Activated B cell treated with CpG ODN at 0.5 μM for 24 hours (primary cell): Measurements from ENCODE around the gene MANF. TPM values are rescaled to one million over a fixed set of nuclear protein-coding genes. Genes with fewer than 3 reads are reported as not detected.

Experiments used
- ATAC-seq: fragments of 200-7000 bp; cut with Tn5 transposase; one replicate; pipeline ENCODE4 v1.10.0; 2021; ENCODE audit warnings: low read depth, mild to moderate bottlenecking, moderate library complexity
- CTCF ChIA-PET: fragments of 350-600 bp; sonication (Branson Sonifier 250); formaldehyde crosslinking; loops from one replicate; lab custom pipeline; 2021; ENCODE audit warnings: antibody characterized with exemption; lab: Charles Lee
- POLR2A ChIA-PET: fragments of 350-600 bp; sonication (Branson Sonifier 250); formaldehyde crosslinking; loops from one replicate; lab custom pipeline; 2021; ENCODE audit warnings: antibody characterized with exemption; lab: Charles Lee
- DNase-seq: peaks from one replicate; pipeline ENCODE4 v3.0.0; 2022
- H3K27ac Mint-ChIP-seq: one replicate; pipeline ENCODE4 v1.8.0; 2020; ENCODE audit warnings: mixed read lengths
- H3K27me3 Mint-ChIP-seq: one replicate; pipeline ENCODE4 v1.8.0; 2021; ENCODE audit warnings: mixed read lengths
- H3K36me3 Mint-ChIP-seq: one replicate; pipeline ENCODE4 v1.8.0; 2021; ENCODE audit warnings: low read depth, mixed read lengths
- H3K4me1 Mint-ChIP-seq: one replicate; pipeline ENCODE4 v1.8.0; 2021; ENCODE audit warnings: mixed read lengths
- H3K4me3 Mint-ChIP-seq: one replicate; pipeline ENCODE4 v1.8.0; 2020; ENCODE audit warnings: mild to moderate bottlenecking, mixed read lengths
- H3K9me3 Mint-ChIP-seq: one replicate; pipeline ENCODE4 v1.8.0; 2020; ENCODE audit warnings: mixed read lengths
- intact Hi-C: fragments of 100-400 bp; cut with micrococcal nuclease; formaldehyde crosslinking; loops from one replicate; pipeline ENCODE4 v1.15.1; 2024
- total RNA-seq: library from RNA; stranded (reverse); gene quantifications from 2 replicates; pipeline ENCODE4 v1.2.3, GENCODE V29; 2022
- TF ChIP-seq, protein P1 (sequence below): fragments of 200-600 bp; IDR thresholded peaks from one replicate; pipeline ENCODE4 v1.8.0; 2022; ENCODE audit warnings: antibody characterized with exemption, mild to moderate bottlenecking

Gene MANF
- total RNA-seq, 1 donor from 2014 or later = 64.2 TPM

GRCh38 chr3:51392355-51393133 is 7.5 kb downstream of the MANF start:
- intact Hi-C loops = no loop called here
- Mint-ChIP-seq H3K27ac (no peak overlapping the region), H3K36me3 (peaks cover 62% of the 10 kb centered on the region), H3K9me3 (no peaks in the 10 kb centered on the region), H3K27me3 (no peaks in the 10 kb centered on the region), H3K4me3 (peak overlapping the region; percentile 82), H3K4me1 (peaks cover 56% of the 10 kb centered on the region)
- ChIA-PET CTCF (interaction anchor here (1.1 kb wide), 1 partner anchor 9 kb away, joined by 3 read pairs; no protein-coding TSS in a partner anchor), POLR2A (interaction anchor here (0.6 to 2.3 kb wide), 3 partner anchors 107 to 824 kb away, joined by 3 to 9 read pairs (median 4); partner anchors contain the start of gene DCAF1)
- TF ChIP-seq, protein P1, sequence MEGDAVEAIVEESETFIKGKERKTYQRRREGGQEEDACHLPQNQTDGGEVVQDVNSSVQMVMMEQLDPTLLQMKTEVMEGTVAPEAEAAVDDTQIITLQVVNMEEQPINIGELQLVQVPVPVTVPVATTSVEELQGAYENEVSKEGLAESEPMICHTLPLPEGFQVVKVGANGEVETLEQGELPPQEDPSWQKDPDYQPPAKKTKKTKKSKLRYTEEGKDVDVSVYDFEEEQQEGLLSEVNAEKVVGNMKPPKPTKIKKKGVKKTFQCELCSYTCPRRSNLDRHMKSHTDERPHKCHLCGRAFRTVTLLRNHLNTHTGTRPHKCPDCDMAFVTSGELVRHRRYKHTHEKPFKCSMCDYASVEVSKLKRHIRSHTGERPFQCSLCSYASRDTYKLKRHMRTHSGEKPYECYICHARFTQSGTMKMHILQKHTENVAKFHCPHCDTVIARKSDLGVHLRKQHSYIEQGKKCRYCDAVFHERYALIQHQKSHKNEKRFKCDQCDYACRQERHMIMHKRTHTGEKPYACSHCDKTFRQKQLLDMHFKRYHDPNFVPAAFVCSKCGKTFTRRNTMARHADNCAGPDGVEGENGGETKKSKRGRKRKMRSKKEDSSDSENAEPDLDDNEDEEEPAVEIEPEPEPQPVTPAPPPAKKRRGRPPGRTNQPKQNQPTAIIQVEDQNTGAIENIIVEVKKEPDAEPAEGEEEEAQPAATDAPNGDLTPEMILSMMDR = no peak
- DNase-seq (no peak), ATAC-seq (no peak)

GRCh38 chr3:51393134-51393495 is 8.0 kb downstream of the MANF start:
- TF ChIP-seq, protein P1 = no peak
- Mint-ChIP-seq H3K4me1 (peaks cover 51% of the 10 kb centered on the region), H3K9me3 (no peaks in the 10 kb centered on the region), H3K27ac (no peak overlapping the region), H3K36me3 (peaks cover 60% of the 10 kb centered on the region), H3K27me3 (no peaks in the 10 kb centered on the region), H3K4me3 (no peak overlapping the region)
- intact Hi-C loops = no loop called here
- CTCF ChIA-PET = no interaction called here
- POLR2A ChIA-PET = interaction anchor here (2.3 kb wide), 1 partner anchor 106 kb away, joined by 9 read pairs; the partner anchor contains the start of gene DCAF1
- DNase-seq (no peak), ATAC-seq (no peak)

- Mint-ChIP-seq H3K4me1 (peaks cover 51% of the 10 kb centered on the region), H3K36me3 (peaks cover 60% of the 10 kb centered on the region), H3K9me3 (no peaks in the 10 kb centered on the region), H3K27me3 (no peaks in the 10 kb centered on the region), H3K4me3 (no peak overlapping the region), H3K27ac (no peak overlapping the region)
- ATAC-seq (no peak), DNase-seq (no peak)
- ChIA-PET POLR2A (interaction anchor here (1.4 to 2.3 kb wide), 2 partner anchors 8 to 106 kb away, joined by 7 to 9 read pairs; partner anchors contain the start of genes DCAF1 and MANF), CTCF (no interaction called here)
- TF ChIP-seq, protein P1 = no peak
- intact Hi-C loops = no loop called here
Measured at GRCh38 chr3:51393564-51393963, 8.5 kb downstream of the MANF start.

DNA sequence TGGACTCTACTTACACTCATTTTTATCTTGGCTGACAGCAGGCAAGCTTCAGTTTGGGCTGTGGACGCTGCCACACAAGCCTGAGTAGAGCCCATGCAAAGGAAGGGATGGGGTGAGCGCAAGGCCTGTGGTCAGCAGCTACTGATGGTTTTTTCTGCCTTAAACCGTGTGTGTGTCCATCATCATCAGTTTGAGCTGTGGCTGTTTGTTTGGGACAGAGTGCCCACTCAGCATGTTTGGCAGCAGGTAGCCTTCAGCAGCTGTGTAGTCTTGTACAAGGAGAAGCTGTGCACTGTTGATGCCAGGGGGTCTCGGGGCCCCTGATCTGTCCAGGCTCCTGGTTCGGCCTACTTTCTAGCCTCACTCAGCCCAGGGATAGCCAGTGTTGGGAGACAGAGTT is 9.4 kb downstream of the MANF start:
- DNase-seq (no peak), ATAC-seq (no peak)
- ChIA-PET CTCF (no interaction called here), POLR2A (interaction anchor here (0.5 to 1.4 kb wide), 2 partner anchors 9 to 17 kb away, joined by 4 to 7 read pairs; partner anchors contain the start of gene MANF)
- H3K4me1 Mint-ChIP-seq = peaks cover 44% of the 10 kb centered on the region
- no peaks in the 10 kb centered on the region for H3K9me3 Mint-ChIP-seq
- H3K36me3 Mint-ChIP-seq = peaks cover 60% of the 10 kb centered on the region
- intact Hi-C loops = no loop called here
- no peaks in the 10 kb centered on the region for H3K27me3 Mint-ChIP-seq
- no peak overlapping the region for H3K4me3 Mint-ChIP-seq
- peak overlapping the region; percentile 30 for H3K27ac Mint-ChIP-seq
- TF ChIP-seq, protein P1 = no peak

GRCh38 chr3:51395493-51396213 is 10.6 kb downstream of the MANF start:
- peaks cover 69% of the 10 kb centered on the region for H3K36me3 Mint-ChIP-seq
- no peaks in the 10 kb centered on the region for H3K9me3 Mint-ChIP-seq
- ChIA-PET POLR2A (interaction anchor here (0.9 kb wide), 1 partner anchor 10 kb away, joined by 3 read pairs; the partner anchor contains the start of gene MANF), CTCF (no interaction called here)
- H3K4me3 Mint-ChIP-seq = no peak overlapping the region
- intact Hi-C loops = no loop called here
- no peak overlapping the region for H3K27ac Mint-ChIP-seq
- DNase-seq = no peak
- H3K4me1 Mint-ChIP-seq = peaks cover 37% of the 10 kb centered on the region
- ATAC-seq = no peak
- TF ChIP-seq, protein P1 = no peak
- no peaks in the 10 kb centered on the region for H3K27me3 Mint-ChIP-seq
